K562 (cell line): Measurements from ENCODE around the gene EME2. TPM values are rescaled to one million over a fixed set of nuclear protein-coding genes. Genes with fewer than 3 reads are reported as not detected.
A peak's percentile ranks its signal among the peaks of the same experiment; 100 is the strongest.

ENCODE experiments used
- BMI1 ChIP-seq: fragments of 150-350 bp; IDR thresholded peaks from 2 replicates; pipeline ENCODE4 v1.6.1; 2014; ENCODE audit warnings: low read length
- BRD4 ChIP-seq: fragments of 200-600 bp; sonication (generic); IDR thresholded peaks from 2 replicates; pipeline ENCODE4 v1.6.1; 2017; ENCODE audit warnings: inconsistent platforms
- ELF1 ChIP-seq: fragments of 200-800 bp; sonication (Bioruptor generic); IDR thresholded peaks from 2 replicates; pipeline ENCODE4 v1.6.1; 2016; ENCODE audit warnings: missing genetic modification characterization, missing compliant biosample characterization
- FOXP4 ChIP-seq: sonication (generic); formaldehyde crosslinking; IDR thresholded peaks from 2 replicates; pipeline ENCODE4 v1.8.0; 2022; ENCODE audit warnings: mild to moderate bottlenecking, missing genetic modification reagents, borderline replicate concordance
- IRF2 ChIP-seq: sonication (generic); formaldehyde crosslinking; IDR thresholded peaks from 2 replicates; pipeline ENCODE4 v1.8.1; 2022; ENCODE audit warnings: mild to moderate bottlenecking, missing genetic modification reagents
- NONO ChIP-seq, 2 experiments: fragments of 200-400 bp in 1 of 2; fragments of 450-650 bp in 1 of 2; formaldehyde crosslinking in 1 of 2; IDR thresholded peaks; 2 replicates each; pipeline ENCODE4 v1.6.1; 2017; ENCODE audit warnings: low read depth in 2 of 2, mild to moderate bottlenecking in 2 of 2, moderate library complexity in 2 of 2, low read length in 1 of 2
- NR0B1 ChIP-seq: fragments of 450-650 bp; IDR thresholded peaks from one replicate; pipeline ENCODE4 v1.6.1; 2018; ENCODE audit warnings: mild to moderate bottlenecking, moderate library complexity; ENCODE audit not compliant: partially characterized antibody
- RAD51 ChIP-seq: fragments of 450-650 bp; IDR thresholded peaks from 2 replicates; pipeline ENCODE4 v1.7.1; 2016; ENCODE audit warnings: low read depth, mild to moderate bottlenecking, borderline replicate concordance
- SMARCA4 ChIP-seq: fragments of 450-650 bp; IDR thresholded peaks from 2 replicates; pipeline ENCODE4 v1.6.1; 2016
- SREBF1 ChIP-seq: fragments of 150-350 bp; IDR thresholded peaks from 2 replicates; pipeline ENCODE4 v1.6.1; 2014; ENCODE audit warnings: antibody characterized with exemption, low read depth, low read length, borderline replicate concordance
- UBTF ChIP-seq, 2 experiments: IDR thresholded peaks; 2 replicates each; pipeline ENCODE4 v1.6.1; 2012; ENCODE audit warnings: improper control_type of control experiment in 2 of 2, low read depth in 2 of 2, low read length in 2 of 2, borderline replicate concordance in 1 of 2
- YY1 ChIP-seq, 3 experiments: IDR thresholded peaks; 2 replicates each; pipeline ENCODE4 v1.6.1; 2011; ENCODE audit warnings: low read length in 2 of 3, mild to moderate bottlenecking in 2 of 3, moderate library complexity in 2 of 3, borderline replicate concordance in 1 of 3, control low read depth in 1 of 3, low read depth in 1 of 3; ENCODE audit not compliant: insufficient read depth in 3 of 3, insufficient replicate concordance in 2 of 3, control insufficient read depth in 1 of 3, insufficient read length in 1 of 3; ENCODE audit errors: extremely low read depth in 1 of 3
- ZBTB17 ChIP-seq: fragments of 450-650 bp; formaldehyde crosslinking; IDR thresholded peaks from 2 replicates; pipeline ENCODE4 v1.4.0; 2020; ENCODE audit warnings: mild to moderate bottlenecking
- ZBTB33 ChIP-seq: sonication (generic); formaldehyde crosslinking; IDR thresholded peaks from 2 replicates; pipeline ENCODE4 v1.8.1; 2023; ENCODE audit warnings: mild to moderate bottlenecking, missing genetic modification reagents
- ZBTB8A ChIP-seq: fragments of 450-650 bp; IDR thresholded peaks from 2 replicates; pipeline ENCODE4 v1.6.1; 2018; ENCODE audit warnings: mild to moderate bottlenecking, moderate library complexity; ENCODE audit not compliant: partially characterized antibody
- ZFP1 ChIP-seq: fragments of 450-650 bp; formaldehyde crosslinking; IDR thresholded peaks from 2 replicates; pipeline ENCODE4 v1.4.0; 2020; ENCODE audit warnings: mild to moderate bottlenecking, mixed read lengths
- ZNF282 ChIP-seq: sonication (generic); formaldehyde crosslinking; IDR thresholded peaks from 2 replicates; pipeline ENCODE4 v1.8.1; 2023; ENCODE audit warnings: missing genetic modification reagents
- ZNF445 ChIP-seq: fragments of 250-450 bp; sonication (Bioruptor Pico); IDR thresholded peaks from 2 replicates; pipeline ENCODE4 v1.4.0; 2020; ENCODE audit warnings: low read depth, mild to moderate bottlenecking, moderate library complexity
- polyA plus RNA-seq, 8 experiments: library from polyadenylated mRNA; depleted of rRNA in 4 of 8; stranded (reverse) in 5 of 8; unstranded in 3 of 8; fragments of >200 nt; fragmentation: Nextera tagmentation in 2 of 8; fragmentation: Illumina TruSeq in 1 of 8; extraction: Ambion mirVana in 2 of 8; extraction: Trizol in 1 of 8; gene quantifications; 2 replicates each; pipeline versions ENCODE4 v1.2.1 to v1.2.3, GENCODE V29; 2011 to 2014; ENCODE audit warnings: inconsistent platforms in 1 of 8, missing spikeins in 1 of 8
- total RNA-seq, 7 experiments: library from RNA; depleted of rRNA in 6 of 7; stranded (reverse); fragments of >200 nt in 6 of 7; fragmentation: Illumina TruSeq in 2 of 7; extraction: Trizol in 2 of 7; gene quantifications; 2 replicates each; pipeline versions ENCODE4 v1.2.1 to v1.2.3, GENCODE V29; 2011 to 2021; ENCODE audit warnings: low replicate concordance in 1 of 7

Gene EME2
- total and polyA plus RNA-seq, 9 of the 15 experiments (the other 6 are each of a cell fraction or from before 2014, with no cell fraction given): 0.35 to 19.9 (median 3.5) TPM

GRCh38 chr16:1771188-1771863 is 1.3 kb upstream of the EME2 start, which contains the start of gene NME3 (continued):
- 0 out of 2 replicates have a peak, but pooled peaks have one; percentile 14 for TF ChIP-seq ZBTB17 (CRISPR knock-in tag)
- TF ChIP-seq SREBF1: no peak
- no peak for TF ChIP-seq BMI1
- no peak for TF ChIP-seq BRD4
- TF ChIP-seq IRF2 (CRISPR knock-in tag): no peak
- TF ChIP-seq ZNF445 (CRISPR knock-in tag): no peak
- TF ChIP-seq ZNF282 (CRISPR knock-in tag): no peak
- no peak for TF ChIP-seq NR0B1
- no peak for TF ChIP-seq ZBTB33 (CRISPR knock-in tag)
- no peak for TF ChIP-seq RAD51
- no peak for TF ChIP-seq ELF1 (tag)
- TF ChIP-seq YY1 (IDR thresholded peaks at IDR 0.05; ENCODE audit: borderline replicate concordance in 1 of 3, control insufficient read depth in 1 of 3, extremely low read depth in 1 of 3, insufficient read depth in 3 of 3, insufficient read length in 1 of 3, insufficient replicate concordance in 2 of 3, low read depth in 1 of 3, low read length in 2 of 3): peak in 2 of 3 experiments; percentile 71 to 84
- TF ChIP-seq ZFP1 (CRISPR knock-in tag): no peak
- no peak for TF ChIP-seq UBTF (IDR thresholded peaks at IDR 0.05; ENCODE audit: borderline replicate concordance in 1 of 2, low read depth in 2 of 2, low read length in 2 of 2)
- peak in 1 of 2 experiments; percentile 39; a peak in 2 of 4 replicates for TF ChIP-seq NONO (IDR thresholded peaks at IDR 0.05; ENCODE audit: low read depth in 2 of 2, low read length in 1 of 2)
- TF ChIP-seq SMARCA4: no peak
- no peak for TF ChIP-seq FOXP4 (CRISPR knock-in tag)
- TF ChIP-seq ZBTB8A: no peak
